ENCODE measurements around the gene RBM24.

DNA sequence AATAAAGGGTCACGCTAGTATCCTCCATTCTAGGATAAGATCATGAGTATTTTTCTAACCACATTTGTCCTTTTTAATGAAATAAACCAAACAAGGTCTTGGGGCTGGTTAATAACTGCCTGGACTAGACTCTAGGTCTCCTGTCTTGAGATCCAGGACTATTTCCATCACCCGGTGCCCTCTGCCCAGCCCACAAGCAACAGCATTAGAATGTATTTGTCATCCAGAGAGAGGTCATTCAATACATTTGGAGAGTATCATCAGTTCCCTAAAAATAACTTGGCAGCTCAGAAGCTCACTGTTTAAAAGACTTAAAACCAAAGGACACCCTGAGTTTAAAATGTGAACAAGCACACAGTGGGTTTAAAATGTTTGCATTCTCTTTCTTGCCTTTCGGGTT lies 4.4 kb upstream of the RBM24 start:
- no peak for TF ChIP-seq POLR2A (IDR thresholded peaks at IDR 0.05)
- TF ChIP-seq, protein P1, sequence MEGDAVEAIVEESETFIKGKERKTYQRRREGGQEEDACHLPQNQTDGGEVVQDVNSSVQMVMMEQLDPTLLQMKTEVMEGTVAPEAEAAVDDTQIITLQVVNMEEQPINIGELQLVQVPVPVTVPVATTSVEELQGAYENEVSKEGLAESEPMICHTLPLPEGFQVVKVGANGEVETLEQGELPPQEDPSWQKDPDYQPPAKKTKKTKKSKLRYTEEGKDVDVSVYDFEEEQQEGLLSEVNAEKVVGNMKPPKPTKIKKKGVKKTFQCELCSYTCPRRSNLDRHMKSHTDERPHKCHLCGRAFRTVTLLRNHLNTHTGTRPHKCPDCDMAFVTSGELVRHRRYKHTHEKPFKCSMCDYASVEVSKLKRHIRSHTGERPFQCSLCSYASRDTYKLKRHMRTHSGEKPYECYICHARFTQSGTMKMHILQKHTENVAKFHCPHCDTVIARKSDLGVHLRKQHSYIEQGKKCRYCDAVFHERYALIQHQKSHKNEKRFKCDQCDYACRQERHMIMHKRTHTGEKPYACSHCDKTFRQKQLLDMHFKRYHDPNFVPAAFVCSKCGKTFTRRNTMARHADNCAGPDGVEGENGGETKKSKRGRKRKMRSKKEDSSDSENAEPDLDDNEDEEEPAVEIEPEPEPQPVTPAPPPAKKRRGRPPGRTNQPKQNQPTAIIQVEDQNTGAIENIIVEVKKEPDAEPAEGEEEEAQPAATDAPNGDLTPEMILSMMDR (IDR thresholded peaks at IDR 0.05): no peak
